GM19193 (cell line): Measurements from ENCODE around the gene RCC1.

Experiments
- POLR2A ChIP-seq: IDR thresholded peaks from 4 replicates; pipeline ENCODE4 v1.6.1; 2011; ENCODE audit not compliant: insufficient read depth, insufficient read length; ENCODE audit errors: extremely low read depth

The RCC1 gene

GRCh38 chr1:28577738-28578536 lies 72.1 kb downstream of the RCC1 start:
- peak; percentile 17 for TF ChIP-seq POLR2A

- TF ChIP-seq POLR2A = no peak
Observed at GRCh38 chr1:28578696-28579218, 72.9 kb downstream of the RCC1 start.

- no peak for TF ChIP-seq POLR2A
Observed at GRCh38 chr1:28579401-28579800, 73.6 kb downstream of the RCC1 start.

- TF ChIP-seq POLR2A = no peak
Observed at GRCh38 chr1:28580722-28581530, 75.1 kb downstream of the RCC1 start.

DNA sequence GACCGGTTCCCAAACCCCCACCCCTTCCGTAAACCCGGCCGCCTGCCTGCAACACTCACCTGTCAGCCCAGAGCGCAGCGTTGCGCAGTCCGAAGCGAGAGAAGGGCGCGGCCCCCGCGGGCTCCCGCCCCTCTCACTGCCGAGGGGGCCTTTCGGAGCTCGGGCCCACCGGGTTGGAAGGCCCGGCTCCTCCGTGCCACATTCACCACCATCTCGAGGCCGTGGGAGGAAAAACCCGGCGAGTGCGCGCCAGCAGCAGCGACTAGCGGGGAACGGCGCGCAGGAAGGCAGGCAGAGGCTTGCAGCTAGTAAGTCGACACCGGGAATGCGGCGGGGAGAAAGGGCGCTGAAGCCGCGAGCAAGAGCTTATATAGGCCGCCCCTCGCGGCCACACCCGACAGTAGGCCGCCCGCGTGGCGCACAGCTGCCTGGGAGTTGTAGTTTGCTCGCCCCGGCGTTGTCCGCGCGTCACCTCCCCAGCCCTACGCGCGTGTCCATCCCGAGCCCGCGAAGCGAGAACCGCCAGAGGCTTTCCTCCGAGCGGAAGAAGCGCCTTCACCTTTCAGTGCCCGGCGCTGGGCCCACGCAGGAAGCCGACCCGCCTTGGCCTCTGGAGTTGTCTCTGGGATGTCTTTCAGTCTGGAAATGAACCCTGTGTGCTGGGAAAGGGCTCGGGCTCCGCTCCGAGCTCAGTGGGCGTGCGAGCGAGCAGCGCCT lies 75.8 kb downstream of the RCC1 start:
- peak; percentile 100 for TF ChIP-seq POLR2A

GRCh38 chr1:28582248-28582615 lies 76.4 kb downstream of the RCC1 start:
- no peak for TF ChIP-seq POLR2A
